H1 (cell line): ENCODE data around the gene PRODH. TPM values are rescaled to one million over a fixed set of nuclear protein-coding genes. Genes with fewer than 3 reads are reported as not detected.

Experiments used
- BRCA1 ChIP-seq: IDR thresholded peaks from 2 replicates; pipeline ENCODE4 v1.6.1; 2012; ENCODE audit warnings: low read depth, low read length, improper control_type of control experiment
- CTBP2 ChIP-seq: IDR thresholded peaks from 2 replicates; pipeline ENCODE4 v1.7.0; 2011; ENCODE audit warnings: borderline replicate concordance, mild to moderate bottlenecking, moderate library complexity, mixed read lengths, low read length; ENCODE audit not compliant: insufficient read depth, insufficient read length
- MAX ChIP-seq: IDR thresholded peaks from 2 replicates; pipeline ENCODE4 v1.6.1; 2012; ENCODE audit warnings: inconsistent platforms
- POU5F1 ChIP-seq: IDR thresholded peaks from 2 replicates; pipeline ENCODE4 v1.6.1; 2011; ENCODE audit warnings: low read depth, mild to moderate bottlenecking, low read length, moderate library complexity
- polyA plus RNA-seq, 7 experiments: library from polyadenylated mRNA; depleted of rRNA in 3 of 7; stranded (reverse) in 5 of 7; unstranded in 2 of 7; fragments of >200 nt in 5 of 7; fragments of 200-250 nt in 2 of 7; gene quantifications; 1 replicate in 5 of 7; 2 replicates in 1 of 7; 4 replicates in 1 of 7; pipeline versions ENCODE4 v1.2.1 to v1.2.3, GENCODE V29; 2011 to 2013; ENCODE audit warnings: missing spikeins in 2 of 7, mixed read lengths in 2 of 7
- total RNA-seq: library from RNA; stranded (reverse); fragmentation: NEBNext Ultra II Directional; extraction: Animal tissue kit (Norgen Biotek cat#: 25700); gene quantifications from 2 replicates; pipeline ENCODE4 v1.2.1, GENCODE V29; 2021
- TF ChIP-seq, protein P1 (sequence below): IDR thresholded peaks from 2 replicates; pipeline ENCODE4 v1.6.1; 2012; ENCODE audit warnings: inconsistent platforms

PRODH gene
- total and polyA plus RNA-seq, 2 of the 8 experiments (the other 6 are each of a cell fraction or from before 2014, with no cell fraction given), result 27.6 to 45.6 TPM

DNA sequence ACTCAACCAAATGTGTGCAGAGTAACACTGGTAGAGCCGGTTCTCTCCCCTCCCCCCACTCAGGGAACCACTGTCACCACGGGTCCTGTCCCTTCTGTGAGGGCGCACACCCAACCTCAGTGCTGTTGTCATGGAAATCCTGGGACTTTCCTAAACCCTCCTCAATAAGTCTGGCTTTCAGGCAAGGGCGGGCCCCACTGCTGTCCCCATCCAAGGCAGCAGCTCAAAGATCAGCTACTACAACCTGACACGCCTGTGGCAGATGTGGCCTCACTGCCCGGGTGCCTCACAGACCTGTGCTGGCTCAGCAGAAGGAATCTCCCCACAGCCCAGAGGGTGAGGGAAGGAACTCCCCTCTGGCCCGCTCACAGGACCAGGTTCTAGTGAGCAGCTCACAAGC is 2.2 kb downstream of the PRODH start (continued):
- TF ChIP-seq MAX, result no peak
- TF ChIP-seq BRCA1, result no peak
- TF ChIP-seq POU5F1, result no peak
- TF ChIP-seq, protein P1, sequence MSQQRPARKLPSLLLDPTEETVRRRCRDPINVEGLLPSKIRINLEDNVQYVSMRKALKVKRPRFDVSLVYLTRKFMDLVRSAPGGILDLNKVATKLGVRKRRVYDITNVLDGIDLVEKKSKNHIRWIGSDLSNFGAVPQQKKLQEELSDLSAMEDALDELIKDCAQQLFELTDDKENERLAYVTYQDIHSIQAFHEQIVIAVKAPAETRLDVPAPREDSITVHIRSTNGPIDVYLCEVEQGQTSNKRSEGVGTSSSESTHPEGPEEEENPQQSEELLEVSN, result no peak
- TF ChIP-seq CTBP2, result no peak
- TF ChIP-seq, all 59 proteins: peak for 0
